ENCODE data around the gene IDUA. TPM values are rescaled to one million over a fixed set of nuclear protein-coding genes. Genes with fewer than 3 reads are reported as not detected.

Gene IDUA
- total and polyA plus RNA-seq, 4 donors, result 3.0 to 4.5 (median 3.8) TPM

Other genes with a start within 250 kb of the IDUA start
- gene CPLX1, start 160.9 kb upstream of the IDUA start, total RNA-seq, result under 1 TPM; 0.14 to 0.84 TPM
- gene CPLX1, start 160.9 kb upstream of the IDUA start, polyA plus RNA-seq, result 1 to 10 TPM in 1 of 2 donors, under 1 TPM in 1; 0.76 to 2.8 TPM
- 10 to 100 TPM; 43.7 to 69.7 TPM for gene GAK, start 54.7 kb upstream of the IDUA start, total RNA-seq
- gene GAK, start 54.7 kb upstream of the IDUA start, polyA plus RNA-seq, result 10 to 100 TPM; 27.4 to 50.3 TPM
- 10 to 100 TPM; 18.6 to 26.0 TPM for gene TMEM175, start 54.6 kb upstream of the IDUA start, total RNA-seq
- gene TMEM175, start 54.6 kb upstream of the IDUA start, polyA plus RNA-seq, result 10 to 100 TPM; 25.0 to 26.3 TPM
- 1 to 10 TPM; 2.4 to 8.8 TPM for gene DGKQ, start 13.5 kb upstream of the IDUA start, total RNA-seq
- 1 to 10 TPM; 1.5 to 4.8 TPM for gene DGKQ, start 13.5 kb upstream of the IDUA start, polyA plus RNA-seq
- 10 to 100 TPM; 34.7 to 41.0 TPM for gene SLC26A1, start 6.4 kb downstream of the IDUA start, total RNA-seq
- 10 to 100 TPM in 1 of 2 donors, 1 to 10 TPM in 1; 5.1 to 17.8 TPM for gene SLC26A1, start 6.4 kb downstream of the IDUA start, polyA plus RNA-seq
- gene FGFRL1, start 24.6 kb downstream of the IDUA start, total RNA-seq, result 10 to 100 TPM; 15.2 to 29.6 TPM
- 10 to 100 TPM; 14.2 to 49.1 TPM for gene FGFRL1, start 24.6 kb downstream of the IDUA start, polyA plus RNA-seq
- under 1 TPM in 1 of 2 donors, not detected in 1; 0.47 TPM for gene RNF212, start 126.5 kb downstream of the IDUA start, total RNA-seq
- gene RNF212, start 126.5 kb downstream of the IDUA start, polyA plus RNA-seq, result under 1 TPM; 0.32 to 0.38 TPM
- gene SPON2, start 185.5 kb downstream of the IDUA start, total RNA-seq, result 10 to 100 TPM; 35.7 to 80.3 TPM
- 10 to 100 TPM; 64.5 to 80.2 TPM for gene SPON2, start 185.5 kb downstream of the IDUA start, polyA plus RNA-seq

All from liver (tissue), 4 donors.